Measurements from ENCODE around the gene SPSB4.
"Not testable (repeated sequence)": the region's sequence is repeated elsewhere in the genome, so short reads cannot be mapped to it uniquely, and the experiment has no call there.

Gene SPSB4

GRCh38 chr3:141095546-141095937 is 44.4 kb downstream of the SPSB4 start:
- no peak for DNase-seq (ENCODE audit: low spot score)

- DNase-seq (ENCODE audit: low spot score), result no peak
These were observed 45.0 kb downstream of the SPSB4 start for GRCh38 chr3:141096164-141096563.

GRCh38 chr3:141096981-141097380 is 45.8 kb downstream of the SPSB4 start:
- DNase-seq (ENCODE audit: low spot score), result no peak

GRCh38 chr3:141100112-141100511 is 49.0 kb downstream of the SPSB4 start:
- no peak for DNase-seq (ENCODE audit: low spot score)

- no peak for DNase-seq (ENCODE audit: low spot score)
These were observed 49.6 kb downstream of the SPSB4 start for GRCh38 chr3:141100531-141101320.

GRCh38 chr3:141102372-141102771 is 51.2 kb downstream of the SPSB4 start:
- DNase-seq (ENCODE audit: low spot score), result no peak

GRCh38 chr3:141103067-141103466 is 51.9 kb downstream of the SPSB4 start:
- no peak for DNase-seq (ENCODE audit: low spot score)

GRCh38 chr3:141103503-141103902 is 52.4 kb downstream of the SPSB4 start:
- DNase-seq (ENCODE audit: low spot score), result no peak

GRCh38 chr3:141104151-141104821 is 53.1 kb downstream of the SPSB4 start:
- DNase-seq (ENCODE audit: low spot score), result no peak

- DNase-seq (ENCODE audit: low spot score), result peak; percentile 73
These were observed 54.9 kb downstream of the SPSB4 start for GRCh38 chr3:141105828-141106628.

GRCh38 chr3:141106842-141107241 is 55.7 kb downstream of the SPSB4 start:
- no peak for DNase-seq (ENCODE audit: low spot score)

GRCh38 chr3:141108039-141108438 is 56.9 kb downstream of the SPSB4 start:
- DNase-seq (ENCODE audit: low spot score), result no peak

- DNase-seq (ENCODE audit: low spot score), result no peak
These were observed 58.6 kb downstream of the SPSB4 start for GRCh38 chr3:141109751-141110150.

GRCh38 chr3:141110322-141110721 is 59.2 kb downstream of the SPSB4 start:
- DNase-seq (ENCODE audit: low spot score), result no peak

- DNase-seq (ENCODE audit: low spot score), result no peak
These were observed 60.4 kb downstream of the SPSB4 start for GRCh38 chr3:141111364-141112155.

GRCh38 chr3:141112686-141113297 is 61.6 kb downstream of the SPSB4 start:
- DNase-seq (ENCODE audit: low spot score), result no peak

- DNase-seq (ENCODE audit: low spot score), result not testable (repeated sequence)
These were observed 62.5 kb downstream of the SPSB4 start for GRCh38 chr3:141113680-141114079.

- no peak for DNase-seq (ENCODE audit: low spot score)
These were observed 63.1 kb downstream of the SPSB4 start for GRCh38 chr3:141114179-141114745.

GRCh38 chr3:141114816-141115460 is 63.8 kb downstream of the SPSB4 start:
- no peak for DNase-seq (ENCODE audit: low spot score)

GRCh38 chr3:141115789-141116541 is 64.8 kb downstream of the SPSB4 start:
- no peak for DNase-seq (ENCODE audit: low spot score)

All from AG08395 (cell line).